Calu3 (cell line): ENCODE measurements around the gene TNNT1. TPM values are rescaled to one million over a fixed set of nuclear protein-coding genes. Genes with fewer than 3 reads are reported as not detected.

ENCODE experiments used
- BruUV-seq: library from RNA; stranded (reverse); fragments of 400-500 nt; replicated peaks from 2 replicates; lab custom pipeline; 2021; lab: Mats Ljungman, UMichigan
- CTCF ChIA-PET: fragments of 300-600 bp; sonication (Branson Sonifier 250); formaldehyde crosslinking; loops from one replicate; lab custom pipeline; 2022; ENCODE audit warnings: antibody characterized with exemption; lab: Charles Lee
- DNase-seq: peaks from one replicate; pipeline ENCODE4 v3.0.0; 2022
- H3K27ac Mint-ChIP-seq: one replicate; pipeline ENCODE4 v1.8.0; 2022; ENCODE audit warnings: mixed read lengths; ENCODE audit not compliant: unreplicated experiment
- H3K27me3 Mint-ChIP-seq: one replicate; pipeline ENCODE4 v1.8.0; 2022; ENCODE audit warnings: mixed read lengths; ENCODE audit not compliant: unreplicated experiment
- H3K36me3 Mint-ChIP-seq: one replicate; pipeline ENCODE4 v1.8.0; 2022; ENCODE audit warnings: mild to moderate bottlenecking, moderate library complexity, mixed read lengths; ENCODE audit not compliant: insufficient read depth, unreplicated experiment
- H3K4me1 Mint-ChIP-seq: one replicate; pipeline ENCODE4 v1.8.0; 2022; ENCODE audit warnings: mild to moderate bottlenecking, low read depth, mixed read lengths; ENCODE audit not compliant: unreplicated experiment
- H3K4me3 Mint-ChIP-seq: one replicate; pipeline ENCODE4 v1.8.0; 2022; ENCODE audit warnings: mild to moderate bottlenecking, low read depth, moderate library complexity, mixed read lengths; ENCODE audit not compliant: unreplicated experiment
- H3K9me3 Mint-ChIP-seq: one replicate; pipeline ENCODE4 v1.8.0; 2022; ENCODE audit warnings: low read depth, mixed read lengths; ENCODE audit not compliant: unreplicated experiment
- CTCF ChIP-seq: fragments of 200-600 bp; IDR thresholded peaks from one replicate; pipeline ENCODE4 v1.8.0; 2022; ENCODE audit warnings: antibody characterized with exemption; ENCODE audit not compliant: unreplicated experiment
- intact Hi-C: fragments of 100-400 bp; cut with micrococcal nuclease; formaldehyde crosslinking; loops from one replicate; pipeline ENCODE4 v1.10.0; 2022; ENCODE audit not compliant: unreplicated experiment
- total RNA-seq: library from RNA; stranded (reverse); gene quantifications from 2 replicates; pipeline ENCODE4 v1.2.3, GENCODE V29; 2022

TNNT1 gene
- total RNA-seq, 1 experiment from 2014 or later, result 48.8 TPM

- no peak for TF ChIP-seq CTCF
- no TSS peak for BruUV-seq
- no peak for DNase-seq
- Mint-ChIP-seq H3K4me3 (no peak overlapping the region), H3K27ac (no peak overlapping the region), H3K9me3 (no peaks in the 10 kb centered on the region), H3K27me3 (peaks cover 29% of the 10 kb centered on the region), H3K36me3 (peaks cover 49% of the 10 kb centered on the region), H3K4me1 (peaks cover 24% of the 10 kb centered on the region)
- CTCF ChIA-PET, result interaction anchor here (0.7 to 2.5 kb wide), 9 partner anchors 10 to 246 kb away, joined by 3 to 14 read pairs (median 6); partner anchors contain the start of genes KMT5C and UBE2S
- intact Hi-C loops, result no loop called here
Observed at GRCh38 chr19:55160986-55161365, 12.0 kb upstream of the TNNT1 start.

GRCh38 chr19:55160128-55160985, 11.4 kb upstream of the TNNT1 start:
- H3K27ac Mint-ChIP-seq, result no peak overlapping the region
- H3K27me3 Mint-ChIP-seq, result peaks cover 29% of the 10 kb centered on the region
- CTCF ChIA-PET, result interaction anchor here (0.7 to 2.5 kb wide), 9 partner anchors 9 to 247 kb away, joined by 3 to 14 read pairs (median 6); partner anchors contain the start of genes KMT5C and UBE2S
- no TSS peak for BruUV-seq
- H3K4me1 Mint-ChIP-seq, result peaks cover 24% of the 10 kb centered on the region
- no peak overlapping the region for H3K4me3 Mint-ChIP-seq
- no peaks in the 10 kb centered on the region for H3K9me3 Mint-ChIP-seq
- TF ChIP-seq CTCF, result peak; percentile 96
- H3K36me3 Mint-ChIP-seq, result peaks cover 43% of the 10 kb centered on the region
- DNase-seq, result peak; percentile 98
- intact Hi-C loops, result no loop called here

- H3K9me3 Mint-ChIP-seq, result no peaks in the 10 kb centered on the region
- H3K27ac Mint-ChIP-seq, result no peak overlapping the region
- DNase-seq, result peak; percentile 59
- intact Hi-C loops, result no loop called here
- peaks cover 29% of the 10 kb centered on the region for H3K27me3 Mint-ChIP-seq
- TF ChIP-seq CTCF, result no peak
- peaks cover 41% of the 10 kb centered on the region for H3K36me3 Mint-ChIP-seq
- CTCF ChIA-PET, result interaction anchor here (0.6 to 2.5 kb wide), 5 partner anchors 16 to 457 kb away, joined by 3 to 13 read pairs (median 5); partner anchors contain the start of genes KMT5C and UBE2S
- H3K4me1 Mint-ChIP-seq, result peaks cover 24% of the 10 kb centered on the region
- no peak overlapping the region for H3K4me3 Mint-ChIP-seq
- BruUV-seq, result no TSS peak
Observed at GRCh38 chr19:55158848-55159749, 10.1 kb upstream of the TNNT1 start.

GRCh38 chr19:55158423-55158822, 9.4 kb upstream of the TNNT1 start:
- H3K9me3 Mint-ChIP-seq, result no peaks in the 10 kb centered on the region
- H3K27ac Mint-ChIP-seq, result no peak overlapping the region
- intact Hi-C loops, result no loop called here
- no peak for DNase-seq
- peaks cover 41% of the 10 kb centered on the region for H3K36me3 Mint-ChIP-seq
- TF ChIP-seq CTCF, result no peak
- H3K27me3 Mint-ChIP-seq, result peaks cover 29% of the 10 kb centered on the region
- CTCF ChIA-PET, result no interaction called here
- peaks cover 24% of the 10 kb centered on the region for H3K4me1 Mint-ChIP-seq
- BruUV-seq, result no TSS peak
- H3K4me3 Mint-ChIP-seq, result no peak overlapping the region
